Right lobe of liver (tissue), 4 donors: ENCODE data around the gene TTC24.

ENCODE experiments used
- POLR2A ChIP-seq: fragments of 450-650 bp; IDR thresholded peaks from one replicate; pipeline ENCODE4 v1.6.1; 2017; ENCODE audit warnings: antibody characterized with exemption, mild to moderate bottlenecking
- TF ChIP-seq, protein P1 (sequence below), 4 donors: fragments of 200-600 bp in 3 of 4; fragments of 450-650 bp in 1 of 4; IDR thresholded peaks; one replicate each; pipeline versions ENCODE4 v1.5.1 to v1.8.0; 2016 to 2022; ENCODE audit warnings: antibody characterized with exemption in 4 of 4, mild to moderate bottlenecking in 2 of 4
- donor health status: DM: no; HTN: no; CAD: no.
- donor health status: DM: no; HTN: no; CAD: no.
- donor health status: DM: no; HTN: yes; CAD: no.

- TF ChIP-seq, protein P1, sequence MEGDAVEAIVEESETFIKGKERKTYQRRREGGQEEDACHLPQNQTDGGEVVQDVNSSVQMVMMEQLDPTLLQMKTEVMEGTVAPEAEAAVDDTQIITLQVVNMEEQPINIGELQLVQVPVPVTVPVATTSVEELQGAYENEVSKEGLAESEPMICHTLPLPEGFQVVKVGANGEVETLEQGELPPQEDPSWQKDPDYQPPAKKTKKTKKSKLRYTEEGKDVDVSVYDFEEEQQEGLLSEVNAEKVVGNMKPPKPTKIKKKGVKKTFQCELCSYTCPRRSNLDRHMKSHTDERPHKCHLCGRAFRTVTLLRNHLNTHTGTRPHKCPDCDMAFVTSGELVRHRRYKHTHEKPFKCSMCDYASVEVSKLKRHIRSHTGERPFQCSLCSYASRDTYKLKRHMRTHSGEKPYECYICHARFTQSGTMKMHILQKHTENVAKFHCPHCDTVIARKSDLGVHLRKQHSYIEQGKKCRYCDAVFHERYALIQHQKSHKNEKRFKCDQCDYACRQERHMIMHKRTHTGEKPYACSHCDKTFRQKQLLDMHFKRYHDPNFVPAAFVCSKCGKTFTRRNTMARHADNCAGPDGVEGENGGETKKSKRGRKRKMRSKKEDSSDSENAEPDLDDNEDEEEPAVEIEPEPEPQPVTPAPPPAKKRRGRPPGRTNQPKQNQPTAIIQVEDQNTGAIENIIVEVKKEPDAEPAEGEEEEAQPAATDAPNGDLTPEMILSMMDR (IDR thresholded peaks at IDR 0.05) = no peak
- TF ChIP-seq POLR2A = peak; percentile 63
Measured at GRCh38 chr1:156601122-156601830, 21.8 kb downstream of the TTC24 start, which contains the start of gene GPATCH4.
